Immature natural killer cell (primary cell): Measurements from ENCODE around the gene SIK2. TPM values are rescaled to one million over a fixed set of nuclear protein-coding genes. Genes with fewer than 3 reads are reported as not detected.

Experiments
- DNase-seq, 3 donors: peaks; one replicate each; pipeline ENCODE4 v3.0.0; 2022; ENCODE audit warnings: mixed read lengths in 1 of 3
- H3K27ac Mint-ChIP-seq, 6 donors: one replicate each; pipeline ENCODE4 v1.8.0; 2020; ENCODE audit warnings: mixed read lengths in 6 of 6, mild to moderate bottlenecking in 5 of 6, inconsistent platforms in 4 of 6, moderate library complexity in 3 of 6
- H3K27me3 Mint-ChIP-seq, 3 donors: one replicate each; pipeline ENCODE4 v1.8.0; 2020 to 2021; ENCODE audit warnings: low read depth in 3 of 3, mild to moderate bottlenecking in 3 of 3, mixed read lengths in 3 of 3, moderate library complexity in 3 of 3, inconsistent platforms in 1 of 3
- H3K36me3 Mint-ChIP-seq, 3 donors: one replicate each; pipeline ENCODE4 v1.8.0; 2020; ENCODE audit warnings: mixed read lengths in 3 of 3, inconsistent platforms in 2 of 3, mild to moderate bottlenecking in 2 of 3
- H3K4me1 Mint-ChIP-seq, 2 donors: one replicate each; pipeline ENCODE4 v1.8.0; 2020; ENCODE audit warnings: inconsistent platforms in 2 of 2, mild to moderate bottlenecking in 2 of 2, mixed read lengths in 2 of 2, moderate library complexity in 1 of 2
- H3K4me3 Mint-ChIP-seq, 5 donors: one replicate each; pipeline ENCODE4 v1.8.0; 2020; ENCODE audit warnings: mild to moderate bottlenecking in 5 of 5, mixed read lengths in 5 of 5, inconsistent platforms in 3 of 5, moderate library complexity in 3 of 5
- H3K9me3 Mint-ChIP-seq, 6 donors: one replicate each; pipeline ENCODE4 v1.8.0; 2020; ENCODE audit warnings: mild to moderate bottlenecking in 6 of 6, mixed read lengths in 6 of 6, inconsistent platforms in 4 of 6, moderate library complexity in 3 of 6
- polyA plus RNA-seq, 3 donors: library from polyadenylated mRNA; unstranded; fragments of 300-500 nt; fragmentation: Illumina TruSeq; gene quantifications; one replicate each; pipeline ENCODE4 v1.2.3, GENCODE V29; 2021

Gene SIK2
- polyA plus RNA-seq, 3 donors from 2014 or later: 0.04 to 0.38 (median 0.13) TPM

GRCh38 chr11:111741751-111742150, 139.5 kb downstream of the SIK2 start:
- H3K9me3 Mint-ChIP-seq: no peaks in the 10 kb centered on the region
- H3K4me1 Mint-ChIP-seq: no peaks in the 10 kb centered on the region
- peaks cover 0 to 3% (median 0%) of the 10 kb centered on the region in 3 donors for H3K27me3 Mint-ChIP-seq
- no peak overlapping the region for H3K4me3 Mint-ChIP-seq
- no peak for DNase-seq
- H3K27ac Mint-ChIP-seq: peak overlapping the region in 2 of 6 donors; percentile 29 to 37
- peaks cover 24 to 61% (median 28%) of the 10 kb centered on the region in 3 donors for H3K36me3 Mint-ChIP-seq

- Mint-ChIP-seq H3K27me3 (peaks cover 0 to 2% (median 0%) of the 10 kb centered on the region in 3 donors), H3K4me1 (peaks cover 0 to 2% of the 10 kb centered on the region in 2 donors), H3K27ac (peak overlapping the region in 1 of 6 donors; percentile 20), H3K9me3 (no peaks in the 10 kb centered on the region), H3K4me3 (no peak overlapping the region), H3K36me3 (peaks cover 32 to 70% (median 42%) of the 10 kb centered on the region in 3 donors)
- no peak for DNase-seq
Measured at GRCh38 chr11:111743700-111744099, 141.5 kb downstream of the SIK2 start.

GRCh38 chr11:111745719-111746504, 143.7 kb downstream of the SIK2 start:
- Mint-ChIP-seq H3K27ac (peak overlapping the region in 1 of 6 donors; percentile 29), H3K4me1 (peaks cover 0 to 2% of the 10 kb centered on the region in 2 donors), H3K36me3 (peaks cover 40 to 66% (median 45%) of the 10 kb centered on the region in 3 donors), H3K4me3 (no peak overlapping the region), H3K27me3 (peaks cover 0 to 2% (median 2%) of the 10 kb centered on the region in 3 donors), H3K9me3 (no peaks in the 10 kb centered on the region)
- DNase-seq: no peak

- peaks cover 0 to 2% (median 2%) of the 10 kb centered on the region in 3 donors for H3K27me3 Mint-ChIP-seq
- H3K27ac Mint-ChIP-seq: peak overlapping the region in 1 of 6 donors; percentile 46
Measured at GRCh38 chr11:111748035-111748804, 146.0 kb downstream of the SIK2 start.

GRCh38 chr11:111749646-111750045, 147.4 kb downstream of the SIK2 start:
- Mint-ChIP-seq H3K9me3 (no peaks in the 10 kb centered on the region), H3K4me3 (no peak overlapping the region), H3K27me3 (peaks cover 0 to 2% (median 2%) of the 10 kb centered on the region in 3 donors), H3K4me1 (peaks cover 0 to 2% of the 10 kb centered on the region in 2 donors), H3K27ac (no peak overlapping the region), H3K36me3 (peaks cover 34 to 56% (median 39%) of the 10 kb centered on the region in 3 donors)
- DNase-seq: no peak

More at GRCh38 chr11:111748035-111748804, 146.0 kb downstream of the SIK2 start:
- H3K4me3 Mint-ChIP-seq: no peak overlapping the region
- no peaks in the 10 kb centered on the region for H3K9me3 Mint-ChIP-seq
- peaks cover 36 to 58% (median 39%) of the 10 kb centered on the region in 3 donors for H3K36me3 Mint-ChIP-seq
- peaks cover 0 to 2% of the 10 kb centered on the region in 2 donors for H3K4me1 Mint-ChIP-seq
- DNase-seq: no peak

- peaks cover 0 to 2% (median 0%) of the 10 kb centered on the region in 3 donors for H3K27me3 Mint-ChIP-seq
- H3K4me1 Mint-ChIP-seq: no peaks in the 10 kb centered on the region
- H3K27ac Mint-ChIP-seq: no peak overlapping the region
- no peak overlapping the region for H3K4me3 Mint-ChIP-seq
- H3K9me3 Mint-ChIP-seq: peaks cover 0 to 2% (median 0%) of the 10 kb centered on the region in 6 donors
- peaks cover 29 to 55% (median 29%) of the 10 kb centered on the region in 3 donors for H3K36me3 Mint-ChIP-seq
- DNase-seq: no peak
Measured at GRCh38 chr11:111756097-111756496, 153.8 kb downstream of the SIK2 start.

GRCh38 chr11:111759376-111759775, 157.1 kb downstream of the SIK2 start:
- Mint-ChIP-seq H3K36me3 (peaks cover 21 to 56% (median 28%) of the 10 kb centered on the region in 3 donors), H3K4me3 (no peak overlapping the region), H3K27ac (no peak overlapping the region), H3K27me3 (peaks cover 0 to 2% (median 0%) of the 10 kb centered on the region in 3 donors), H3K9me3 (peaks cover 0 to 2% (median 0%) of the 10 kb centered on the region in 6 donors), H3K4me1 (peaks cover 4 to 13% of the 10 kb centered on the region in 2 donors)
- no peak for DNase-seq

GRCh38 chr11:111759778-111760407, 157.6 kb downstream of the SIK2 start:
- H3K27ac Mint-ChIP-seq: peak overlapping the region in 1 of 6 donors; percentile 38
- H3K36me3 Mint-ChIP-seq: peaks cover 20 to 51% (median 27%) of the 10 kb centered on the region in 3 donors

GRCh38 chr11:111761036-111761435, 158.8 kb downstream of the SIK2 start:
- Mint-ChIP-seq H3K27ac (no peak overlapping the region), H3K36me3 (peaks cover 20 to 47% (median 27%) of the 10 kb centered on the region in 3 donors), H3K9me3 (peaks cover 0 to 2% (median 0%) of the 10 kb centered on the region in 6 donors), H3K4me3 (no peak overlapping the region), H3K27me3 (peaks cover 0 to 2% (median 2%) of the 10 kb centered on the region in 3 donors), H3K4me1 (peaks cover 16 to 27% of the 10 kb centered on the region in 2 donors)
- no peak for DNase-seq

More at GRCh38 chr11:111759778-111760407, 157.6 kb downstream of the SIK2 start:
- no peak overlapping the region for H3K4me3 Mint-ChIP-seq
- no peak for DNase-seq
- peaks cover 0 to 2% (median 0%) of the 10 kb centered on the region in 6 donors for H3K9me3 Mint-ChIP-seq
- peaks cover 0 to 2% (median 0%) of the 10 kb centered on the region in 3 donors for H3K27me3 Mint-ChIP-seq
- peaks cover 9 to 18% of the 10 kb centered on the region in 2 donors for H3K4me1 Mint-ChIP-seq

- Mint-ChIP-seq H3K27ac (peak overlapping the region in 1 of 6 donors; percentile 21), H3K4me1 (peaks cover 27 to 39% of the 10 kb centered on the region in 2 donors), H3K9me3 (peaks cover 0 to 2% (median 0%) of the 10 kb centered on the region in 6 donors), H3K27me3 (peaks cover 0 to 6% (median under 1%) of the 10 kb centered on the region in 3 donors), H3K4me3 (no peak overlapping the region), H3K36me3 (peaks cover 20 to 43% (median 23%) of the 10 kb centered on the region in 3 donors)
- no peak for DNase-seq
Measured at GRCh38 chr11:111762526-111762925, 160.3 kb downstream of the SIK2 start.

- Mint-ChIP-seq H3K4me1 (peaks cover 27 to 39% of the 10 kb centered on the region in 2 donors), H3K27me3 (peaks cover 0 to 6% (median 0%) of the 10 kb centered on the region in 3 donors), H3K27ac (no peak overlapping the region), H3K36me3 (peaks cover 15 to 37% (median 18%) of the 10 kb centered on the region in 3 donors), H3K4me3 (no peak overlapping the region), H3K9me3 (no peaks in the 10 kb centered on the region)
- no peak for DNase-seq
Measured at GRCh38 chr11:111762981-111763643, 160.9 kb downstream of the SIK2 start.

GRCh38 chr11:111764621-111765020, 162.4 kb downstream of the SIK2 start:
- no peaks in the 10 kb centered on the region for H3K9me3 Mint-ChIP-seq
- peaks cover 7 to 24% (median 8%) of the 10 kb centered on the region in 3 donors for H3K36me3 Mint-ChIP-seq
- H3K27me3 Mint-ChIP-seq: peaks cover 0 to 6% (median 0%) of the 10 kb centered on the region in 3 donors
- DNase-seq: no peak
- peak overlapping the region in 2 of 6 donors; percentile 65 to 92 for H3K27ac Mint-ChIP-seq
- H3K4me1 Mint-ChIP-seq: peaks cover 27 to 39% of the 10 kb centered on the region in 2 donors
- H3K4me3 Mint-ChIP-seq: peak overlapping the region; percentile 43 to 100 (median 99)
